Inflammatory macrophage treated with lipopolysaccharide for 4 hours (primary cell): ENCODE measurements around the gene MAPRE3.

ENCODE experiments used
- DNase-seq: peaks from one replicate; pipeline ENCODE4 v3.0.0-alpha.2; 2020

MAPRE3 gene

GRCh38 chr2:27071990-27072830 lies 101.8 kb downstream of the MAPRE3 start:
- DNase-seq, result peak; percentile 17

- DNase-seq, result no peak
Measured at GRCh38 chr2:27072920-27073319, 102.5 kb downstream of the MAPRE3 start.

GRCh38 chr2:27073782-27074181 lies 103.3 kb downstream of the MAPRE3 start:
- no peak for DNase-seq

GRCh38 chr2:27074738-27075565 lies 104.5 kb downstream of the MAPRE3 start:
- peak; percentile 65 for DNase-seq

GRCh38 chr2:27075566-27075871 lies 105.1 kb downstream of the MAPRE3 start:
- peak; percentile 22 for DNase-seq

GRCh38 chr2:27076323-27076722 lies 105.9 kb downstream of the MAPRE3 start:
- DNase-seq, result peak; percentile 57
